GM03348 (cell line): ENCODE results near the gene CLSTN2.

Experiments
- DNase-seq: peaks from one replicate; pipeline ENCODE4 v3.0.0; 2012; ENCODE audit warnings: low spot score

The CLSTN2 gene

DNA sequence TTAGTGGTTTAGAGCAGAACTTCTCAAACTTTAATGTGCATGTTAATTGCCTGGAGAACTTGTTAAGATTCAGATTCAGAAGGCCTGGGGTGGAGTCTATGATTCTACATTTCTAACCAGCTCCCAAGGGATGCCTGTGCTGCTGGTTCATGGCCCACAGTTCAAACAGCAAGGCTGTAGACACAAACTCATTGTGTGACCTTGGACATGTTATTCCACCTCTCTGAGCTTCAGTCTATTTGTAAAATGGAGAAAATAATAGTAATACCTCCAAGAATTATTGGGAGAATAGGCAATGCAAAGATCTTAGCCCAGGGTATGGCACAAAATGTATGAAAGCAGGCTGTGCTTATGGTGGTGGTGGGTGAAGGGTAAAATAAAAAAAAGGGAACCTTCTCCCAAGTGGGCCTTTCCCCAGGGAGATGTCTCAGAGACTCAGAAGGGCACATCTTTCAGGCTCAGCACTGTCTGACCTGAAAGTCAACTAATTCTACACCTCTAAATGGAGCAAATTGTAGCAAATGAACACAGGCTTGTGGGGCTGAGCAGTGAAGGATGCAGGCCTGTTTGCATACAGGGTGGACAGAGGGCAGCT lies 566.9 kb downstream of the CLSTN2 start:
- DNase-seq, result no peak

DNA sequence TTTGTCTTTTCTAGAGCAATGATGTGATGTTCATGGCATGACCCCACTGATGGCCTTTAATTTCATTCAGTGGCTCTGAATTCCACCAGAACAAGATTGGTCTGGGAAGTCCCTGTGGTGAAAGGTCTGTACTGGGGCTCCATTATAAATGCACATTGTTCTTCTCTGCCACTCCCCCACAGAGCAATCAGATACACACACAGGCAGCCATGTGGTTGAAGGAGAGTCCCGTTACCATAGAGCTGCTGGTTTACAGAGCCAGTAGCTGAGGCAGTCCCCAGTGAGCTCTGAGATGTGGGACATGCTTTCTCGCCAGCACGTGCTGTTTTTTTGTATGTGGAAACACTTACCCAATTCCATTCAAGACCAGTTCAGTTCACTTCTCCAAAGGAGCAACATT lies 570.2 kb downstream of the CLSTN2 start:
- DNase-seq, result no peak

DNA sequence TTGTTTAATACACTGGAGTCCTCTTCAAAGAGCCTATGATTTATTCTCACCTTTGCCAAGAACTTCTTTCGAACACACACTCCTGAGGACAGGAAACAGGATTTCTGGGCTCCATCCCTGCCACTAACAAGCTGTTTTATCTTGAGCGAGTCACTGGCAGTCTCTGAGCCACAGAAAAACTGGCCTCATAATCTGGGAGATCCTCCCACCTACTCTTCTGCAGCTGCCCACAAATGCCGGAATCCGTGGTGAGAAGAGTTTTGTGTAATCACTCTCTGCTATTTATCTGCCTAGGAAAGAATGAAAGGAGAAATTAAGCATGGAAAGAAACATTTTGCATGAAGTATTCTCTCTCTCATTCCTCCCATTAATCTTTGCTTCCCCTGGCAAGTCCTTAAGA lies 570.9 kb downstream of the CLSTN2 start:
- no peak for DNase-seq

DNA sequence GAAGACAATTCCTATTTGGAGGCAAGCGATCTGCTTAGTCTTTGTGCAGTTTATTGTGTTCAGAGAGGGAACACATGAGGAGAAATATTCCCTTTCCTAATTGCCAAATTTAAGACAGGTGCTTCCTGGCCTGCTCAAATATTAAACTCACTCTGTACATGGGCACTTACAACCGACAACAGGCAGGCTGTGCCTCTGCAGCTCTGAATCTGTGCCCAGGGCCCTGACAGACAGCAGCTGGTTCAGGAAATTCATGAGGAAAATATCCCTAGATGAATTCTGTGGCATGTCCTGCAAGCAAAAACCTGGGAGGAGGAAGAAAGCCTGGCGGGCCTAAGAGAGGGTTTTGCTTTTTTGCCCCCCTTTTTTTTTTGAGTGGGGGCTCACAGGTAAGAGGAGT lies 573.6 kb downstream of the CLSTN2 start:
- DNase-seq, result no peak

DNA sequence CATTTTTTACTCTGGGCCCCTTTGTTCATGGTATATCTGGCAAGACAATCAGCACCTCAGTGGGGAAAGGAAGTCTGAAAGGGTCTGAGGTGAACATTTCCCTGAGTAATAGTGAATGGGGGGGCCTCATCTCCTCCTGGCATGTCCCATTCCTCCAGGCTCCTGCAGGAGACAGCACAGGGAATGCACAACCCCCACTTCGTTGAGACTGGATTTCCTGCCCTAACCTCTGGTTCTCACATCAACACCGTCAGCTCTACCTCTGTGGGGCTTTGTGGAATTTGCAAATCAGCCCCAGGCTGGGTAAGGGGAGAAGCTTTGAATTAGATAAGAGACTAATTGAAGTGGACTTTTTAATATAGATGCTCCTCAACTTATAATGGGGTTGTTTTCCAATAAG lies 574.5 kb downstream of the CLSTN2 start:
- no peak for DNase-seq

DNA sequence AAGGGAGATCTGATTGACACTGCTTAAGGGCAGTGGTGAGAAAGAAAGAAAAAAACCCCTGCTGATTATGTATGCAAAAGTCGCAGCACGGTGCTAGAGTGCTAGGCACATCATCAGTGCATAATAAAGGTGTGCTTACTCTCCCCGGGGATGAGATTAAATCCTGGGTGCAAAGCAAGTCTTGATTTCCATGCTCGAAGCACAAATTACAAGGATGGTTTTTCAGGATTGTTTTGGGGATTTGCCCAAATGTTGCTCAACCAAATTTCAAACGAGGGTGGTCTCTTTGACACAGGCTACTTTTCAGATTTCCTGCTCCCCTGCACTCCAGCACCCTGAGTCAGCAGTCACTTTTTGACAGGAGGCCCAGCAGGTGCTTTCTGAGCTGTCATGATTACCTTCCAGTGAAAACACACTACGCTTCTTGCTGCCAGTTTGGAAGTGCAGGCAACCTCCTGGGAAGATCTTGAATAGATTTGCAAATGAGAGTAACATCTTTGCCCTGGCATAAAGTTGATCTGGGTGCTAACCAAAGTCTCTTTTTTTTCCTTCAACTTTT lies 575.4 kb downstream of the CLSTN2 start:
- DNase-seq, result no peak

DNA sequence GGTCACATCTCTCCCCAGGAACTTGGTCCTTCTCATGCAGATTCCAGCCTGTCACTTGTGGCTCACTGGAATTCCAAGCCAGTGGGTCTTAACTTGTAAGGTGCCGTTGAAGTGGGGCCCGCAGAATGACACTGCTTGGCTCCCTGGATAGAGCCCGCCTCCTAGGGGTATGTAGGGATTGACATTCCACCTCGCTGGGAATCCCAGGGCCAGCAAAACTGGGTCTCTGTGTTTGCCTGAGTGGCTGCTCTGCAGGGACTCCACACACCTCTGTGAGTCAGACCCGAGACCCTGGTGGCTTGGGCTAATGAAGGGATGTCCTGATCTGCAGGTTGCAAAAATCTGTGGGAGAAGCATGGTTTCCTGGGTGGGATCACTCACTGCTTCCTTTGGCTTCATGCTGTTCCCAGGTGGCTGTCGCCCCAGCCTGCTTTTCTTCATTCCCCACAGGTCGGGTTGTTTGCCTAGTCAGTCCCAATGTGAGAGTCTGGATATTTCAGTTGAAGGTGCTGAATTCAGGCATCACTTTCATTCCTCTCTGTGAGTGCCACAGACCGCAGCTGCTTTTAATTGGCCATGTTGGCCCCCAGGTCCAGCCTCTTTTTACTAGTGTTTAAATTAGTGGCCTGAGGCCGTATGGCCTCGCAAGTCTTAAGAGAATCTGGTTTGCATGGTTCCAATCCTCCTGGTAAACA lies 586.9 kb downstream of the CLSTN2 start:
- DNase-seq, result no peak

DNA sequence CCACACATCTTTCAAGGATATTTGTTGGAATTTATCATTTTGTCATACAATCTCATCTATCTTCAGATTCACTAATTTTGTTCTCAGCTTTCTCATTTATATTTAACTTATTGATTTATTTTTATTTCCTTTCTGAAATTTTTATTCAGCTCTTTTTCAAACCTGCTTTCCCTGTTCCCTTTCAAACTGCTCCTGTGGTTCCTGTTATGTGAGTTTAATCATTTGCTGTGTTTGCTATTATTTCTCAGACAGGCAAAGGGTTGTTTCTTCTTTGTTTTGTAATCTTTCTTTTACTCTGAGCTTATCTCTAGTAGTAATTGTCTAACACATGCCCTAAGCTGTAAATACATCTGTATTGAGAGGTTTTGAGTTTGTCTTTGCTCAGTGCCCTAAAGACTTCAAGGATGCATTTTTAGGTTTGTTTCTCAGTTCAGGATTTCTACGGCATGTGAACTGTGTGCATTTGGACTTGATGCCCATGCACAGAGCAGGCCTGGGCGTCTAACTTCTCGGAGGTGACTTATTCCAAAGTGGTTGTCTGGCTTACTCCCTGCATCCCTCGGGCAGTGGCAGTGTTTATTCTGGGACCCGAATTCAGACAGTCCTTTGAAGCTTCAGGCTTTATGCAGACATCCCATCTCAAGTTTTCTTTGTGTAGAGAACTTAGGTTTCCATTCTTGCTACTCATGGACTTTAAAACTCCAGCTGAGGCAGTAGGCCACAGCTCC lies 587.8 kb downstream of the CLSTN2 start:
- no peak for DNase-seq

DNA sequence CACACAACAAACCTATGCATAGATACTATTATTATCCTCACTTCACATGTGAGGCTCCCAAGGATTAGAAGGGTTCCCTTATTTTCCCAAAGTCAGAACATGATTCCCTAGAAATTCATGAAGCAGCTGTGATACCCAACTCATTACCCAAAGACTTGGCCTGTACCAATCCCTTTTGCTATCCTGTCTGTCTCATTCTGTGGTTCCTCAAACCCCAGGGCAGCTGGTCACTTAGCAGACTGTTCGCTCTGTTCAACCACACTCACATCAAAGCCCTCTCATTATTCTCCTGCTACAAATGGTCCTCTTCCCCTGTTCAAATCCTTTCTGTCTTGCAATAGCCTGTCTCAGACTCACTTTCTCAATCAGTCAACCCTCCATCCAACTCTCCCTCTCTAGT lies 588.6 kb downstream of the CLSTN2 start:
- no peak for DNase-seq

DNA sequence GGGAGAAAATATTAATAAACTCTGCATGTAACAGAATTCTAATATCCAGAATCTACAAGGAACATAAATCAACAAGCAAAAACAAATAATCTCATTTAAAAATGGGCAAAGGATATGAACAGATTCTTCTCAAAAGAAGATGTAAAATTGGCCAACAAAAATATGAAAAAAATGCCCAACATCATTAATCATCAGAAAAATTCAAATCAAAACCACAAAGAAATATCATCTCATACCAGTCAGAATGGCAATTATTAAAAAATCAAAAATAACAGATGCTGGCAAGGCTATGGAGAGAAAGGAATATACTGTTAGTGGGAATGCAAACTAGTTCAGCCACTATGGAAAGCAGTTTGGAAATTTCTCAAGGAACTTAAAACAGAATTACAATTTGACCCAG lies 592.2 kb downstream of the CLSTN2 start:
- no peak for DNase-seq

DNA sequence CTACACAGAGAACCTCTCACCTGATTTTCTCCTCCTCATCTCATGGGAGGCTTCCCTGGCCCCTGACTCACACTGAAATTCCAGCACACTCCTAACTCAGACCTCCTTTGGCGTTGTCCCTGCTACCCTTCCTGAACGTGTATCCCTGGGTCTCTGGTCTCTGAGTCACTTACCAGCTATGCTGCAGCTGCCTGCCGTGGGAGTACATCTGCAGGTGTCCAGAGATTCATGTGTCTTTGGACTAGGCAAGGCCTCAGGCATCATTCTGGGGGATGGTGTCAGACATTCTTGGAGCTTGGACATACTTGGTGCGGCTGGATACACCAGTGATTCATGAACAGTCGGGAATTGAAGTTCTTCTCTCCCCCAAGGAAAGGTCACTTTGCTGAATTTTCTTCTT lies 594.1 kb downstream of the CLSTN2 start:
- DNase-seq, result no peak

DNA sequence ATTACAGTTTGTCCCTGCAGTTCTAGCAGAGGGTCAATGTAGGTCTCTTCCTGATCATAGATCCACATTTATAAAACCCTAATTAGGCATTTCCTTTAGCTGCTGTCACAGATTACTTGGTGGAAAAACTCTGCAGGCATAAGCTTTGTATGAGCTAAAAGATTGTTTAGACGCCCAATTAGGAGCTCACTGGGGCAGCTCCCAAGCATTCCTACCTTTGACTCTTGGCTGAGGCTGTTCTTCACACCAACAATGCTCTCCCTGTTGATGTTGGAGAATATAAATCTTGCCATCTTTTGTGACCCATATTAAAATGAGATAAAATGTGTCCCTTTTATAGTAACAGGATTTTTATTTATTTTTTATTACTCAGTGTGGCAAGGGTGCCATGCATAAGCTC lies 594.6 kb downstream of the CLSTN2 start:
- no peak for DNase-seq

DNA sequence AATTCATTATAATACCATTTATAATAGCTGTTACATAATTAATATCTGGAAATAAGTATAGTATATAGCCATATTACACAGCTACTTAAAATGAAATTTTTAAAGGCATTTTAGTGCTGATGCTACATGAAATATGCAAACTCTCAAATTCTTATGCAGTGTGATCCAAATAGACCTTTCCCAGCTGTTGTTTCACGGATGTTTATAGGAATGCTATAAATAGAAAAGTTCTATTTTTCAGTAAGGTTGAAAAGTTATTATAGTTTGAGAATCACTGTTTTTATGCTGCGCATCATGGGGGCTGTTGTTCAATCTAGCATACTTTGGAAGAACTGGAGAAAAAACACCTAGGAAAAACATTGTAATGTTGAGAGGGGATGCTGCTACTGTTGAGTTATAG lies 595.1 kb downstream of the CLSTN2 start:
- DNase-seq, result no peak

DNA sequence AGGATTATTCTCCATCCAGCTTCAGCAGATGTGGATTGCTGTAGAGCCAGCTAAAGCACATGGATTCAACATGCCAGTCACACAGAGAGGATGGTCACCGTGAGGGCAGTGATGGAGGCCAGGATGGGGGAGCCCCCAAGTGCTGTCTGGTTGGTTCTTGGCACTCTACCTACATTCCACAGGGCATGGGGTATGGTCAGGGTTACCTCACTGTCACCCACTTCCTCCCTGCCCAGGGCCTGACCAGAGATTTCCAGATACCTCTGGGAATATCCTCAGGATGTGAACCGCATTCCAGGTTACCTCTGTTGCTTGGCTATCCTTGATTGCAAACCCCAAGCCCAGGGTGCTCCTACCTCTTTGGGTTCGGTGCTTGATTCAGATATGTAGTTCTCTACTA lies 595.6 kb downstream of the CLSTN2 start:
- DNase-seq, result no peak

DNA sequence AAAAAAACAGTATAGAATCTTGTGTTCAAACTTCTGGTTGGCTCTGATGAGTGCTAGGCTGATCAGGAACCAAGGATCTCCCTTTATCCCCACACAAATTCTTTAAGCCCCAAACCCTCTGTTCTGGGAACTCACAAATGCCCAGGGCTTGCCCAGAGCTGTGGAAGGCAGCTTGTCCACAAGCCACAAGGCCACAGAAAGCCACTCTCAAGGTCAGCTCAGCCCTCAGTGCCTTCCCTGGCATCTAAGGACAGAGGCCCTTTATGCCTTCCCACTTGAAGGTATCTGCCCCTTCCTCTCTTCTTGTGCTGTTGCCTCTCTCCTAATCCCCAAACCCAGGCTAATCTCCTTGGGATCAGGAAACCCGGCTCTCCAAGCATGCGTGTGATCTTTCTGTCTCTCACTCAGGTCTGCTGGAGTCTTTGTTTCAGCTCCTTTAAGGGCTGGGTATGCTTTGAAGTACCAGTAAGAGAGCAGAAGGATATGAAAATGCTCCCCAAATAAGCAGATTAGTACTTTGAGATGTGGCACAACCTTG lies 597.9 kb downstream of the CLSTN2 start:
- DNase-seq, result no peak

DNA sequence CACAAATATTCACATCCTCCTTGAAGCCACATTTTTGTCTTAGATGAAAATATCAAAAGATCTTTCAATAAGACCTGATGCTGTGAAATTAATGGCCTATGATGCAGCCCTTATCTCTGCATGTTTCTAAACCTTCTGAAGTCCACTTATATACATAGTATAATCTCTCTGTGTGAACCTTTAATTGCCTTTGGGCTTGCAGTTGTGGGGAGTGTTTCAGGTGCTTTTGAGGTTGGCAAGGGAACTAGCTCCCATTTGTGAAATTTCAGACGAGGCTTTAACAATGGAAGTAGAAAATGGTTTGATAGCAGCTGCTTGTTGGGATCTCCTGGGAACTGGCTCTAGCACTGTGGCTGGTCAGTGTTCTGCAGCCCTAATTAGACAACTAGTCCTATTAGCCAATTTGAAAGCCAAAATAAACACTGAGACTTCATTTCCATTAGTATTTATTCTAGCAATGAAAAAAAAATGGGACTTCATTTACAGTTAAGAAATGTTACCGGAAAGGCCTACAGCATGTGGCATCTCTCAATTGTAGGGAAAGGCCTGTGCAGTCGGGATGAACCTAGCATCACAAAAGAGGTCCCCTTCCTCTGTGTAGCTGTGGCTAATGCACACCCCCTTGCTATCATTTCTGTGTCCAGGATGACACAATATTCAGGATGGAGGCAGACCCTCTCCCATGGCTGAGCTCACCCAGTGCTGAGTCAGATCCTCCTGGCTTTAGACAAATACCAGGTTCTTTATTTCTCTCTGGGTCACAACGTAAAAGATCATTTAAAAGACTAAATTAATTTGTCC lies 602.1 kb downstream of the CLSTN2 start:
- no peak for DNase-seq

DNA sequence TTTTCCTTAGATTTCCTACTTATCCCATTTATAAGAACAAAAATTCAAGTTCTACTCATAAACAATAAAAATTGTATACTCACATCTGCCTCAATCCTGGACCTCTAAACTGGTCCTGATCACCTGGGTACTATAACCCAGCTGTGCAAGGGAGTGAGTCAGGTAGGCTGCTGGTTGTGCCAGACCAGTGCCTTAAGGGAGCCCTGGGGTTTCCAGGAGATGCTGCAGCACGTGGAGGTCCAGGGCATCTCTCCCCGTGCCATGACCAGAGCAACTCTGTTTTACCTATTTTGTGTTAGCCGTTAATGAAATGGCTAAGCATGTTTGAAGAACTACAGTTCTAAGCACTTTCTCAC lies 602.7 kb downstream of the CLSTN2 start:
- DNase-seq, result no peak

DNA sequence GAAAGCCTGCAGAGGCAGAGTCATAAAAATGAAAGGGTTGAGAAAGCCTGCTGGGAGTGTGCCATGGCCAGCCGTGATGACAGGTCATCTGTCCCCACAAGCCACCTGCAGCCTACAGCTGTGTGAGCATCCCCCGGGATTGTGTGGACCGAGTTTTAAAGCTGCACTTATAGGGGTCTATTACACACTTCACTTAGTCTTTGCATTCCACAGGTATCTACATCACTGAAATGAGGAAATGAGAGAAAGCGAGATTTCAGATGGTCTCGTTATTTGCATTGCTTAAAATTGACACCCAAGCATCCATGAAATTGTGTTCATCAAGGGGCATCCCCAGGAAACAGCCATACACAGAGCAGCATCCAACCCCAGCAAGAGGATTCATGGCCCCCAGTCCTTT lies 605.3 kb downstream of the CLSTN2 start:
- DNase-seq, result no peak

DNA sequence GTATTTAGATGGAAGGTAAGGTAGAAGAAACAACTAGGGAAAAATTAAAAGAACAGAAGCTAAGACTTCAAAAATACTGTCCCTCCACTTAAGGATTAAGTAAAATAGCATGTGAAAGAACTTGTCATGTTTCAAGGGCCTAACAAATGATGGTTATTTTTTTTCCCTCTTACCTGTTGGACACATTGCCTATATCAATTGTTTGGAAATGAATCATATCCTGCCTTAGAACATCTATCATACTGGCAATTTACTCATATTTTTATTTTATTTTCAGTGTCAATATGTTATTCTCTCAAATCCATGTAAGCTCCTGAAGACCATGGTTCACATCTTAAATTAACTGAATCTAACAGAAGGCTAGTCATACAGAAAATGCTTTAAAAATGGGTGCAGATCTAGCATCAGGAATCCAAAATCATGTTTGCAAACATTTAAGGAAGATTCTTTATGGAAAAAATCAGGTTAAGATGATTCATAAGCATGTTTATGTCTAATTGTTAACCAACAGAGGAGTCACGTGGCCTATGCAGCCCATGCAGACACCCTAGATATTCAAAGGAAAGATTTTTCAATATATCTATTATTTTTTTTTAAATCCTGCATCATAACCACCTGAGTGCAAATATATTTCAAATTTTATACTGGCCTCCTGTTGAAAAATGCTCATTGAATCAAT lies 607.1 kb downstream of the CLSTN2 start:
- DNase-seq, result no peak

DNA sequence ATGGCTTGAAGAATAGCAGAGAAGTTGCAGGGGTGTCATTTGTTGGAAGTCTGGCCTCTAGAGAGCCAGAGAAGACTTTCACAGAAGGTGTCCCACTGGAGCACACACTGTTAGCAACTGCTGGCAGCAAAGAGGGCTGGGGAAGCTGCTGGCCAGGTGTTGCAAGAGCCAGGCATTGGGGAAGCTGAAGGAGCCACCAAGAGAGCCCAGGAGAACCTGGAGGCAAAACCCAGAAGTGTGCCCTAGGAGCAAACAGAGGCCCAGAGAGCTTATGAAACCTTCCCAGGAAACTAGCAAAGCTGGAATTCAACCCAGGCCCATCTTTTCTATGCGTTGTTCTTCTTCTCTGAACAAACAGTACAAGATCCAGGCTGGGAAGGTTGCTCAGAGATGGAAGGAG lies 610.2 kb downstream of the CLSTN2 start:
- no peak for DNase-seq

DNA sequence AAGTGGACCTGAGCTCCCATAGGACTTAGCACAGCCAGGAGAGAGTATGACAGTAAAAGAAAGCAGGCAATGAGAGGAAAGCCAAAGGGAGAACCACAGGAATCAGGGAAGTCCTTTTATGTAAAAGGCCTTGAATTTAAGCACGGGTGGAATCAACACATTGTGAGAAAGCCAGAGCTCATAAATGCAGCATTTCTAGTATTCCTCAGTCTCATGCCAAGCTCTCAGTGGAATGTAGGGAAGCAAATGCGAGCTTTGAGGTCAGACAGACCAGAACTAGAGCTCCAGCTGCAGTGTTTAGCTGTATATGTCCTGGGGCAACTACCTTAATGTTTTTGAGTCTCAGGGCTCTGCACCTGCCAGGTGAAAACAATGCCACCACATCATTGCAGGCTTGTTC lies 610.8 kb downstream of the CLSTN2 start:
- DNase-seq, result no peak

DNA sequence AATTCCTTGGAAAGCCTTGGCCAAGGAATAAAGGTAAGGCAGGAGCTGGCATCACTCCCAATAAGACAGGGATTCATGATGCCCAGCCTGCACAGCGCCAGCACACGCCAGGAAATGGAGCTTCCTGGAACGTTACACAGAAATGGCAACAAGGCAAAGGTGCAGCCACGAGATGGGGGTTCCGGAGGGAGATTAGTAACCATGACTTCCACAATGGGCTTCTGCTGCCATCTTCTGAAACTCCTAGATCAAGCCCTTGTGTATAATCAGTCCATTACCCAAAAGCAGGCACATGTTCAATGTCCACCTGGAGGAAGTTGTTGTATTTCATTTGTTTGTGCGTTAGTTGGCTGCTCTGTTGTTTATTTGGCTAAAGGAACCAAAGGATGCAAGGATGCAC lies 611.7 kb downstream of the CLSTN2 start:
- no peak for DNase-seq
